ENCODE results near the gene PIGC. TPM values are rescaled to one million over a fixed set of nuclear protein-coding genes. Genes with fewer than 3 reads are reported as not detected.

PIGC gene
- total RNA-seq (2014; rRNA removed; shearing (Covaris generic)) = 34.4 and 41.4 TPM in 2 replicates

DNA sequence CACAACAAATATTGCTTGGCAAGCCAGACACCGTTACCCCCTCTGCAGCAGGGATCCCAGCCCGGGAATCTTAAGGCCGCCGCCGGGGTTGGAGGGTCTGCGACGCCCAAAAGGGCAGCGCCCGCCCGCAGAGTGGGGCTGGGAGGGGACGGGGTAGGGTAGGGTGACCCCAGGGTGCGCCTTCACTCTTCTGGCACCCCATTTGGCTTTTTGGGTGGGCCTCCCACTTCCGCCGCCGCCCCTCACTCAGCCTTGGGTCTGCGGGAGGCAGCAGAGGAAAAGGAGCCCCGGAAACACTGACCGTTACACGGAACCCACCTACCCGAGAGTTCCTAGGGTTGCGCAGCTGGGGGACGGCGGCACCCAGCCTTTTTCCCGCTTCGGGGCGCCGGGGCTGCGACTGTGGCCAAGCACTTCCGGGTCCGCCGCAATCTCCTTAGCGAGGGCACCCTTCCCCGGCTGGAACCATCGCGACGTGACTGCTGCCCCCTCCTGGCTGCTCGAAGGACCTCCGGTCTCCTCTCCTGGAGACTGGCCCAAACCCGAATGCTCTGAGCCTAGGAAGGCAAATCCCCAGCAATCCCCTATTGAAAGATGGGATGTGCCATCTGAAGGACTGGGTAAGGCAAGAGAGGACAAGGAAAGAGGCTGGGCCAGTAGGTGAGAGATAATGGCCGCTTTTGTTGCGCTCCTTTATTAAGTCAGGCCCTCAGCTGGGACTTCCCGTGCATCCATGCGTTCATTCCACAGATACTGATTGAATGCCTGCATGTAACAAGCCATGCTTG lies at the start of gene PIGC:
Gene PIGC, minus strand, starts transcription at position 404 of the 788 bp plus-strand sequence. CDS start 1,447 bp downstream, outside the sequence.
- DNase-seq (ENCODE audit: low spot score) = peak; percentile 86

DNA sequence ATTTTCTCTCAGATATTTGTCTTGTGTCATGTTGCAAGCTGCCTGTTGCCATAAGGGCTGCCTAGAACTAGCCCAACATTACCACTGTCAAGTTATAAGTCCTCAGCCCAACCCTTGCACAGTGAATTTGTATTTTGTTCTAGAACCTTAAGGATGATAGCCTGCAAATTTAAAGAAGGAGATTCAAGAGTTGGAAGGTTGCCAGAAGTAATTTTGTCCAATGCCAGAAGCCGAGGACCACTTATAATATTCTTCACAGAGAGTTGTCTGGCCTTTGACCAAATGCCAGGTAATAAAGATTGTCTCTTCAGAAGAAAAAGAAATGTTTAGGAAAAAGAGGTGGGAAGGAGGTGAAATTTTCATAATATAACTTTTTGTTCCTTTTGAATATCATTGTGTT lies 48.6 kb upstream of the PIGC start:
- no peak for DNase-seq (ENCODE audit: low spot score)

DNA sequence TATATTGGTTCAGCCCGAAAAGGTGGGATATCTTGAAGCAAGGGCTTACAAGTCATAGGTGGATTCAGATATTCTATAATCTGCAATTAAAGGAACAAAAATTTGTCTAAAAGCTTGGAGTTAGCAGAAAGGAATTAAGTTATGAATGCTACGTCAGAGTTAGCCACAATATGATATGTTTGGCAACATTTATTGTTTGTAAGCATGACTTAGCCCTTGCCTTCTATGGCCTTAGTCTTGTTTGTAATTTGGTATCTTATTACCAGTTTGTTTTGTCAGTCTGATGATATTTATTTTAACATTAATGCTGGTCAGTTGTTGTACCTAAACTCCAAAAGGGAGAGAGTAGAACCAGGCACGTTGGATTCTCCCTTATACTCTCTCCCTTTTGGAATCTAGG lies 46.0 kb upstream of the PIGC start:
- no peak for DNase-seq (ENCODE audit: low spot score)

DNA sequence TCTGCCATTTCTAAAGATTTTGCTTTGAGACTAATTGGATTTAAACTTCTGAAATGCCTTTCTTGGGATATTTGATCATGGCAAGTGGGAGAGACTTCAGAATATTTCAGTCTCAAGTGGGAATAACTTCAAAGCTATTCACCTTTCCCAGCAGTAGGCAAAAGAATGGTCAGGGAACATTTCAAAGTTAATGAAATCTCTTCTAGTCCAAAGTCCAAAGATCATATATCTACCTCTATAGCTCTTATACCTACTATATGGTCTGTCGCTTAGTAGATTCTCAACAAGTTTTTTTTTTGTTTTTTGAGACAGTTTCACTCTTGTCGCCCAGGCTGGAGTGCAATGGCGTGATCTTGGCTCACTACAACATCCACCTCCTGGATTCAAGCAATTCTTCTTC lies 44.5 kb upstream of the PIGC start:
- no peak for DNase-seq (ENCODE audit: low spot score)

DNA sequence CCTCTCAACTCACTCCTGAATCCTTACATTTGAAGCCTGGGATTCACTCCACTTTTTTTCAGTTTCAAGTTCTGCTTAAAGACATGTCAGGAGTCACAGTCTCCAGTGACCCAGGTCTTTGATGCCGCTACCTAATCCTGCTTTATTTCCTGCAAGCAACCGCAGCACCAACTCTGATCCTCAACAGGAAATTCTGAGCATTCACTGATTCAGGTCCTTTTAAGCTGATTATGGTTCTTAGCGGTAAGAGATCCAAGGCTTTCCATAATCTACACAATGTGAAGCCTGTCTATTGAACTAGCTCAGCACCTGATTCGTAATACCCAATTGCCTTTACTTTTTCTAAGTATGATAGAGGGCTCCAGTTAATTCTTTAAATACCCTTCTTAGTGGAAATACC lies 43.7 kb upstream of the PIGC start:
- DNase-seq (ENCODE audit: low spot score) = no peak

DNA sequence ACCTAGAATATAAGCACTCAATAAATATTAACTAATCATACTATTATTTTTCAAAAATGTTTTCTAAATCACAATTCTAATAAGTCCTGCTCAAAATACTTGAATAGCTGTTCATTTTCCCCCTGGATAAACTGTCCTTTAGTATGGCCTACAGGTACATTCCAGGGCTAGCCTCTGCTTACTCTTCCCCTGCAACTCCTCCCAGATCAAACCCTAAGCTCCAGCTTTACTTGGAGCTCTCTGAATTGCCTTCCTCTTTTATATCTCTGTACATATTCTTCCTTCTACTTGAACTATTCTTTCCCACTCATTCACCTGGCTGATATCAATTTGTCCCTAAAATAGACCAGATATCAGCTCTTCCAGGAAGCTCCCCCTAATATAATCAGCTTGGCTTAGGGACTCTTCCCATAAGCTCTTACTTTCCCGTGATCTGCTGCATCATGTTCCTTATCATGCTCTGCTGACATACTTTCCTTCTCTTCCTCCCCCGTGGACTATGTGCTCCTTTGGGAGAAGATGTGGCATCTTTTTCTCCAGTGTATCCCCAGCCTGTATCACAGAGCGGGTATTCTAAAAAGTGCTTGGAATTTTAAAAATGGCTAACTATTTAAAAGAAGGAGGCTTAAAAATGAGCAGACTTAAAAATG lies 43.1 kb upstream of the PIGC start:
- DNase-seq (ENCODE audit: low spot score) = no peak

DNA sequence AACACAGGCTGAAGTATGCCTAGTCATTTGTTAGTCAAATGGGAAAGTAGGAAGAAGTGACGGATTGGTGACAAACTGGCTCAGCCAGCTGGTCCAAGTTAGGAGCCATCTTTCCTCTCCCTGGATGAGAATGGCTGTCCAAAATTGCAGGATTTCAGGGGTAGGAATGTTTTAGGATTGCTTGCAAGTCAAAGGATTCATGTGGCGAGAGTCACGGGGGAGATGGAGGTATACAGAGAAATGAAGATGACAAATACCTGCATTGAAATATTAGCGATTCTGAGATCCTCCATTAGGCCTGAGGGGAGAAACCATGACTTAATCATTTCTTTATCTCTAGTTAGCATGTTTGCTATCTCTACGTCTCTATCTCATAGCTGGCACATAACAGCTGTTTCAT lies 41.8 kb upstream of the PIGC start:
- no peak for DNase-seq (ENCODE audit: low spot score)

DNA sequence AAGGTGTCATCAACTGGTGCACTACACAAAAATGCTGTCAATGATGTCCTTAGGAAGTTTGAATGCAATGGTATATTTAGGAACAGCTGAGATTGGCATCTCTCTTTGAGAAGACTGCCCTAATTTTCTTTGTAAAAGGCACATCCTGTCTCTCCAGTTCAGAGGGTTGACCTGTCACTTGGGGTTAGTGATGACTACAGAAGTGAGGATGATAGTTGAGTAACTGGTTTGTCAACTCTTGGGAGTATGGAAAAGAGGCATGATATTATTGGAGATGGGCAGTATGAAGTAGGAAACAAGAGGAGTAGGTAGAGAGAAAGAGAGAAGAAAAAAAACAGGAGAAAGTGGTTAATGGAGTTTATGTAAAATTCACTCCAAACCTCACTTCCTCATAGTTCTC lies 40.4 kb upstream of the PIGC start:
- DNase-seq (ENCODE audit: low spot score) = no peak

DNA sequence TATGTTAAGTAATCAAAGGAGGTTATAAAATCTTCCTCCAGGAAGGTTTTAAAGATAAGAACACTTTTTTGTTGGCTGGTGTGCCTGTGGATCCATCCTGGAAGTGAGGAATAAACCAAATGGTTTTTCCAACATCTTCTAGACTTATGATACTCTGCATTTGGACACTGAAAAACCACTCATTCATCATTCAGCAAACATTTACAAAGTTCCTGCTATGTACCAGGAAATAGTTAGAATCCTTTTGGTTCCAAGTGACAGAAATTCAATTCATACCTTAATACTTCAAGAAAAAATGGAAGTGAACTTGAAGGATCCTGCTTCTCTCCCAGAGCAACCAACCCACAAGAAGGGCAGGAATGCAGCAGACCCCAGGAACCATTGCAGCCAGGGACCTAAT lies 39.6 kb upstream of the PIGC start:
- no peak for DNase-seq (ENCODE audit: low spot score)

DNA sequence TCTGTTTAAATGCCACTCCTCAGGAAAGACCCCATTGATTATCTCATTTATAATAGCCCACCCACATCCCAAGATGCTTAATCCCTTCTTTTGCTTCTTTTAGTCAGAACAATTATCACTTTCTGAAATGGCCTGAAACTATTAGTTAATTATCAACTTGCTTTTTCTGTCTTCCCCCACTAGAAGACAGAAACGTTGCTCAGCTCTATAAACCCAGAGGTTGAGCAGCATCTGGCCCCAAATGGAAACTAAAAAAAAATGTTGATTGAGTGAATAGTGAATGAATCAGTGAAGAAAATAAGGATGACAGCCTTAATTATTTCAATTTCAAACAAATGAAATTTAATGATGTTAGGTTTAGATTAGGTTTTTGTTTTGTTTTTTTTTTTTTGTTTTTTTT lies 38.2 kb upstream of the PIGC start:
- no peak for DNase-seq (ENCODE audit: low spot score)

DNA sequence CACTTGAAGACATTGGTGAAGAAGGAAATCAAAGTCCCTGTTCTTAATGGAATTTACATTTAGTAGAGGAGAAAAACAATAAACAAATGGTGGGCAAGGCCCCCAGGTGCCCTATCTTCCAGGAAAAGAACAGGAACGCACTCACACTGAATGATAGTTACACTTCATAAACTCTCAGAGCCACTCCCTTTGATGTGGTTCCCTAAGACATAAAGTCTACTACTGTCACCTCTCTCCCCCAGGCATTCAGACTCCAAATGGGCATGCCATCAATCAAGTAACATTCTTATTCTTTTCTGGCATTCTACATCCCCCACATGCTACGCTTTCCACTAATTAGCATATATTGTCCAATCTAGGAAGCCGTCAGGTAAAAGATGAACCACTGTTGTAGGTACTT lies 36.6 kb upstream of the PIGC start:
- no peak for DNase-seq (ENCODE audit: low spot score)

DNA sequence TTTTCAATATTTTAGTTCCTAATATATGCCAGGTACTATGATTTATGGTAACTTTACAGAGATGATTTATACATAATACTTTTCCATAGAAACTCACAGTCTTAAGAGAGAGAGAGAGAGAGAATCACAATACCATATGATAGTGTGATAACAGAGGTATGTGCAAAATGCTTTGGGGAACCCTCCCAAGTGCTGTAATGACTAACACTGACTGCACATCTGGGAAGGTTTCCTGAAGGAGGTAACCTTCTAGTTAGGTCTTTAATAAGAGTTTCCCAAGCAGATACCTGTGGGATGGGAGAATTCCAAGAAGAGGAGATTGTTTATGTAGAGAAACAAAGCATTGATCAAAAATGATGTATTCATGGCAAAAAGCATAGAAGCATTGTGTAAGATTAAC lies 34.6 kb upstream of the PIGC start:
- no peak for DNase-seq (ENCODE audit: low spot score)

DNA sequence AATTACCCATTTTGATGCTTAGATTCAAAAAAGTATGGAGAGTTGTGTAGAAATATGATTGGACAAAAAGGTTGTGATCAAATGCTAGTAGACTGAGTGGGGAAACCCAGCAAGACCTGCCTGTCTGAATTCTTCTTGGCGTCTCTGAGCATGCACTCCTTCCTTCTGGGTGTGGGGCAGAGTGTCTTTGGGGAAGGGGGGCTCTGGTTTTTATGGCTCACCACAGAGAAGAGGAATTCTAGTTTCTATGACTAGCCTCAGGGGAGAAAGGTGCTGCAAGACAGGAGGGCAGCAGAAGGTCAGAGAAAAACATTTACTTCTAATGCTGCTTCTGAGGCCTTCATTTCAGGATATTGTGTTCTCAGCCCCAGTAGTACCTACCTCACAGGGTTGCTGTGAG lies 33.9 kb upstream of the PIGC start:
- no peak for DNase-seq (ENCODE audit: low spot score)

DNA sequence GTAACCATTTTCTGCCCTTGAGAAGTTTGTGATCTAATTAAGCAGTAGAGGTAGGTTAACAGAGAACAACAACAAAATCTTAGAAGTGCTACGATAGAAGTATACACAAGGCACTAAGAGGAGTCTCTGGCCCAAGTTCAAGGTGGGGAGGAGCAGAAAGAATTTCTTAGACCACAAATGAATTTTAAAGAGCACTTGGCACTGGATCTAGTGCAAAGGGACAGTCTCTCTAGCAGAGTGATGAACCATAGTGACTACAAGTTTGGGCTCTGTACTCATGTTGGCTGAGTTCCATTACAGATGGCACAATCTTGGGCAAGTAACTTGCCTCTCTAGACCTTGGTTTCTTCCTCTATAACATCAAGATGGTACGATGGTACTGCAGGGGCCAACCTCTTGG lies 33.3 kb upstream of the PIGC start:
- DNase-seq (ENCODE audit: low spot score) = no peak

DNA sequence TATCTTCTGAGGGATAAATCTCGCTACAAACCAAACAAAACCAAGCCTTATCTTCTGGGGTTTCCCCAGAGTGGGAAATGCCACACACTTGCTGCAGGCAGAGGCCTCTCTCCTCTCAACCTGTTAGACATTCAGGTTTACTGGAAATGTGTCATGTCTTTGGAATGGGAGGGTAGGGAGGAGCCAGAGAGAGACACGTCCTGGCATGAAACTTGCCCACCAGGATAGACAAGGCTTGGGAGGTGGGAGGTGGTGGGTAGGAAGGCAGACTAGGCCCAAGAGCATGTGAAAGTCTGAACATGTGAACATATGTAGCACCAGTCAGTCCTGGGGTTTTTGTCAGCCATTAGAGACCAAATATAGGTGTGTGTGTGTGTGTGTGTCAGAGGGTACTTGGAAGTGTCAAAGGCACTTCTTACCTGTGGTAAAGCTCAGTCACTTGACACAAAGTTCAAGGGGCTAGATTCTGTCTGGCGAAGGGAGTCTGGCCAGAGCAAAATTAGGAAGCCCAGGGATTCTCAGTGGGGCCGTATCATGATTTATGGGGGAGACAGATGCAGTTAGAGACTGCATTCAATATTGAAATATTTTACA lies 32.4 kb upstream of the PIGC start:
- no peak for DNase-seq (ENCODE audit: low spot score)

DNA sequence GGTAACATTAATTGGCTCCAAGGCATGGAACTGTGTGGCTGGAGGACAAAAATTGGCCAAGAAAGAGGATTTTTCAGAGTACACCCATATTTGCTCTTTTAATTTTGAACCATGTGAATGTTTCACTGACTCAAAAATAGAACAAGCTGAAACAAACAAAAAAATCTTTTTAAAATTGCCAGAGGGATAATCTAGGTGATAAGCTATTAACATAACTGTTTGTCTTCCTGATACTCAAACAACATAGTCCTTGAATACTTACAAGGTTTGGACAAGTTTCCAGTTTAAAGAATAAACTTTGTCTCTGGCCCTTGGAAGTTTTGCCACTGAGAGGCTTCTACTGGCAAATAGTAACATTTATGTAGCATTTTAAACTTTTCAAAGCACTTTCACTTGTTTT lies 30.0 kb upstream of the PIGC start:
- no peak for DNase-seq (ENCODE audit: low spot score)

DNA sequence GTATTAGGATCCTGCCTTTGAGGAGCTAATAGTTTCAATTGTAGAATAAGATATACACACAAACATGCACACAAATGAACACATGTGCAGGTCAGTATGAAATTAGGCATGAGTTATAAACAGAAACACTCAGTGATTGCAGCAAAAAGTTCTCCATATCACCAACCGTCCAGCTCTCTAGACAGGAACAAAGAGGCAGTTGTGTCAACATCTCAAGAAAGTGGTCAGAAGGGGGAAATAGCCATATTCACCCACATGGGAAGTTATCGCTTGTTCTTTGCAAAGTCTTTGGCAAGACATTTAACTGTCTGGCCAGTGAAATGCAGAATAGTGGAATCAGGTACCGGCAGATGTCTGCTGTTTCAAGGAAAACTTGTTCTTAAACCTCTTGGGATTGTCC lies 29.4 kb upstream of the PIGC start:
- no peak for DNase-seq (ENCODE audit: low spot score)

DNA sequence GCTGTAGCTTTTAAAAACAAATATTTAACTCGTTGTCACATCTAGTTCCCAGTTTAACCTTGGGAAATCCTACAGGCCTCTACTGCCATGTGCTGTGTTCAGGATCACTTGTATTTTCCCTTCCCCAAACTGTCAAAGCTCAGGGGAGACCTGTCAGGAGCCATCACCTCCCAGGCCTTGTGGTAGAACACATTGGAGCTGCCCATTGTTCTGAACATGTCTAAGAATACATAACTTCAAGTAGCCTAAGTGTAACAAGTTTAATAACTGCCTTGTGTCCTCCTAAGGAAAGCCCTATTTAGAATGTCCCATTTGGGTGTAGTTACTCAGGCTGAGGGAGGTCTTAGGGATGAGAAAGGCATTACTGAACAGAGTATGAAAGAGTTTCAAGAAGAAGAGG lies 28.6 kb upstream of the PIGC start:
- DNase-seq (ENCODE audit: low spot score) = no peak

DNA sequence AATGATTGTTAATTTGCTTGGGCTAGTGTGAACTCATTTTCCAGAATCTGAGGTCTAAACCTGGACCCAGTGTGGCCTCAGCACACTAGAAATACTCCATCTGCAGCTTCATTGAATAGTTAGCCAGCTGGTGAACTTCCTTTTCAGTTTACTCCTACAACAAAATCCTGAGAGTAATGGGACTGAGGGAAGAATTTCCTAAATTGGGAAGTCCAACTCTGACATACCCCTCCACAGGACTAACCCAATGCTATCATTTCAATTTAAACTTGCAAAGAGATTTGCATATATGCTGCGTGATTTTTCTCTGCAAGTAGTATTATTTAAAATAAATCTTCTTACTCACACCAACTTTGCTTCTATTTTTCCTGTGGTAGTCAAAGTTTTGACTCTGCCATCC lies 27.8 kb upstream of the PIGC start:
- DNase-seq (ENCODE audit: low spot score) = no peak

DNA sequence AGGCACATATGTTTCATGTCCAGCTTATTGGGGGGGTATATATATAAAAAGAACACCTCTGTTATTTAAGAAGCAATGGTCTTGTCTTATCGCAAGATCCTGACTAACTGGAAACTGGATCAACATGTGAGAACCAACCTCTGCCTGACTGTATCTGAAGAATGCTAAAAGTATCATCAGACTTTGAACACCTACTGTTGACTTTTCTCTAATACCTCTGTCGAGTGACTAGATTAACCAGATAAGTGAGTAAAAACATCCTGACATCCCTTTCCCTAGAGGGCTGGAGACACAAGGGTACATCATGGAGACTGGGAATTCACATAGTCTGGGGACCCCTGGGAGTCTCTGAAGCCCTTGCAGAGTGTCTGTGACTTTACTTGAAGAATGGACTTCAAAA lies 26.3 kb upstream of the PIGC start:
- no peak for DNase-seq (ENCODE audit: low spot score)

DNA sequence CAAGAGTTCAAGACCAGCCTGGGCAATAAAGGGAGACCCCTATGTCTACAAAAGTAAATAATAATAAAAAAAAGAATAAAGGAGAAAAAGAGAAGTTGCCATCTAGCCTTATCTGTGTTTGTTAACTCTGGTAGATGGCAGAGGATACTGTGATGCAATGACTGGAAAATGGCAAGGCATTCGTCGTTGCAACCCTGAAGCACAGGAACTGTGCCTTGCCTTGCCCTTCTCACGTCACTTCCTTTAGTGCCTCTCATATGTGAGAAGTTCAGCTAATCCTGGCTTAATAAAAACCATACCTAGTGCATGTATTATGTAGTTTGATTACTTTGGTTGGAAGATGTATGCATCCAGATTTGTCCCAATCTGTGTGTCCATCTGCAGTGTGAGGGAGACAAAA lies 25.8 kb upstream of the PIGC start:
- DNase-seq (ENCODE audit: low spot score) = no peak

DNA sequence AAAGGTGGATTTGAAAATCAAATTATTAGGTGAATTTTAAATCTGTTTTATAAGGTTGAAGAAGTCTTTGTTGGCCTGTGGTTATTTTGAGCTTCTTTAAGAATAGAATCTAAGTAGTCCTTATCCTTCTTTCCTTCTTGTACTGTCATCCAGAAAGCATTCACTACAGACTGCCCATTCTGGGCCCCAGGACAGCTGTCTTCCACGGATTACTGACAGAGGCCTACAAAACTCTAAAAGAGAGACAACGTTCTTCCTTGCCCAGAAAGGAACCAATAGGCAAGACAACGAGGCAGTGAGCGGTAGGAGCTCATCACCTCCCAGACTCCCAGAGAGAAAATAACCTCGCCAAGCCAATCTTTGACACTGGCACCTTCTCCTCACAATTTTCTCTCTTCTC lies 24.4 kb upstream of the PIGC start:
- DNase-seq (ENCODE audit: low spot score) = no peak

DNA sequence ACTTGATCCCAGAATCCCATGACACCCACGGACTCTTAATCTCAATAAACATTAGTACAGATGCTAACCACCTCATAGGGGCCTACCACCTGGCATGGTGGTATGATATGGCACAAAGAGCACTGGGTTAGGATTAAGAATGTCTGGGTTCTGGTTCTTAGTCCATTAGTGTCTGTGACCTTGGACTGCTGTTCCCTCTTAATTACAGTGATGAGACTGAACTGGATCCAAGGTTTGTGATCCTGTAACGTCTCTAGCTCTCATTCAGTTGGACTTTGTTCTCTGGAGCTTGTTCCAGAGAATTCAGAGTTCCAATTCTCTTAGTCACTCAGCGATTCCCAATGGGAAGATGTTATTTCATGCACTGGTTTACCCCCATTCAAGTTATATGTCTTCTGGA lies 23.6 kb upstream of the PIGC start:
- no peak for DNase-seq (ENCODE audit: low spot score)
